ENCODE data around the gene ADAM11. TPM values are rescaled to one million over a fixed set of nuclear protein-coding genes. Genes with fewer than 3 reads are reported as not detected.

The ADAM11 gene
- polyA plus RNA-seq, 3 donors from 2014 or later: not detected

DNA sequence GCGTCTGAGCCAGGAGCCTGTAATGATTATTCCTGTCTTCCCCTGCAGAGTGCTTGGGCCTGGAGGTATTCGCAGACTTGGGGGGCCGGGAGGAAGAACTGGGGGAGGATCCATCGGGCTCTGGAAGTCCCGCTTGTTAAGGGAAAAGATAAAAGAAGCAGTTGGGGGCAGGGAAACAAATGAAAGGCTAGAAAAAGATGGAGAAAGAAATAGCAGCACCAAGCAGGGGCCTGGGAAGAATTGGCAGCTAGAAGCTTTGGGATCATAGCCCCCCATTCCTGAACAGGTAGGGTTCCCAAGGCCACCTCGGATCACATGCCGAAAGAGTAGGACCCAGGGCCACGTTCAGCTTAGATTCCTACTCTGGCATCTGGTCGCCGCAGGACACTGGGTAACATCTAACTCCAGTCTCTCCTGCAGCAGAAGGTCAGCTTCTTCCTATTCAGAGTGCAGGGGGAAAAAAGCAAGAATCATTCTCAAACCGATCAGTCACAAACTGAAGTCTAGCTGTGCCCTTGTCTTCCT lies 23.6 kb downstream of the ADAM11 start:
- H3K4me1 Mint-ChIP-seq: no peaks in the 10 kb centered on the region

DNA sequence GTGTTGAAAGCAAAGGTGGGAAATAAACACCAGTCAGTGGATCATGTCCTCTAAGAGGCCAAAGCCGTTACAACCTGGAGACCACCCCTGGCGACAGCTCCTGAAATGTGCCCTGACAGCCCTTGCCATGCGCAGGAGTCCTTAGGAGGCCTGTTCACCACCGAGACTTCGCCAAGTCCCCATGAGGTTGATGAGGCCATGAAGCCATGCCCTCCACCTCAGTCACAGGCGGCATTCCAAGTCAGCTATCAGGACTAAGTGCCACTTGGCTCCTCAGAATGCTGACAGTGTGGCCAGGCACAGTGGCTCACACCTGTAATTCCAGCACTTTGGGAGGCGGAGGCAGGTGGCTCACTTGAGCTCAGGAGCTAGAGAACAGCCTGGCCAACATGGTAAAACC lies 27.1 kb downstream of the ADAM11 start:
- Mint-ChIP-seq H3K4me1 (no peaks in the 10 kb centered on the region), H3K36me3 (no peaks in the 10 kb centered on the region), H3K9me3 (no peaks in the 10 kb centered on the region), H3K27me3 (ENCODE audit: low read depth in 3 of 3) (peaks cover 0 to 2% (median 0%) of the 10 kb centered on the region in 3 donors), H3K27ac (no peak overlapping the region), H3K4me3 (no peak overlapping the region)
- no peak for DNase-seq

More for the DNA sequence above, 23.6 kb downstream of the ADAM11 start:
- Mint-ChIP-seq H3K9me3 (no peaks in the 10 kb centered on the region), H3K36me3 (no peaks in the 10 kb centered on the region), H3K27me3 (ENCODE audit: low read depth in 3 of 3) (peaks cover 0 to 2% (median 2%) of the 10 kb centered on the region in 3 donors), H3K4me3 (no peak overlapping the region), H3K27ac (no peak overlapping the region)
- no peak for DNase-seq

DNA sequence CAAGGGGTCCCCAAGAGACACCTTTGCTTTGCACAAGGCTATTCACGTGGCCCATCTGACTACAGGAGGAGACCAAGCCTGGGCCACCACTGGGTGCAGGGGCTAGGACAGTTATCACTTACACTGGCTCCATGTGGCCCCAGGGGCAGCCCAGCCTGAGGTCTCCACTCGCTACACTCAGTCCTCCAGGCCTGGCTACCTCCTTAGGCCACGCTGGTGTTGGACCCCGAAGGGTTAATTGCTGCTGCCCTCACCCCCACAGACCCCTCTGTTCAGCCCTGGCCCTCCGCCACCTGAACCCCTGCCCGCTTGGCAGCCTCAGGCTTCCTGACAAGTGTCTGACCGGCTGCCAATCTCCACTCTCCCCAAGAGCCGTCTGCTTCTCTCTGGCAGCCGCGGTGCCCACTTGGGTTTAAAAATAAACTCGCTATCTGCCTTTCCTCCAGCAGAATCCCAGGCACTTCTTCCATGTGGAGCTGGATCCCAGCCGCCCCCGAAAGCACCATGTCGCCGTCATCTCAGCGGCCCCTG lies 27.8 kb downstream of the ADAM11 start:
- Mint-ChIP-seq H3K27ac (no peak overlapping the region), H3K36me3 (no peaks in the 10 kb centered on the region), H3K4me3 (no peak overlapping the region), H3K27me3 (ENCODE audit: low read depth in 3 of 3) (peaks cover 0 to 2% (median 0%) of the 10 kb centered on the region in 3 donors), H3K9me3 (no peaks in the 10 kb centered on the region), H3K4me1 (no peaks in the 10 kb centered on the region)
- no peak for DNase-seq

DNA sequence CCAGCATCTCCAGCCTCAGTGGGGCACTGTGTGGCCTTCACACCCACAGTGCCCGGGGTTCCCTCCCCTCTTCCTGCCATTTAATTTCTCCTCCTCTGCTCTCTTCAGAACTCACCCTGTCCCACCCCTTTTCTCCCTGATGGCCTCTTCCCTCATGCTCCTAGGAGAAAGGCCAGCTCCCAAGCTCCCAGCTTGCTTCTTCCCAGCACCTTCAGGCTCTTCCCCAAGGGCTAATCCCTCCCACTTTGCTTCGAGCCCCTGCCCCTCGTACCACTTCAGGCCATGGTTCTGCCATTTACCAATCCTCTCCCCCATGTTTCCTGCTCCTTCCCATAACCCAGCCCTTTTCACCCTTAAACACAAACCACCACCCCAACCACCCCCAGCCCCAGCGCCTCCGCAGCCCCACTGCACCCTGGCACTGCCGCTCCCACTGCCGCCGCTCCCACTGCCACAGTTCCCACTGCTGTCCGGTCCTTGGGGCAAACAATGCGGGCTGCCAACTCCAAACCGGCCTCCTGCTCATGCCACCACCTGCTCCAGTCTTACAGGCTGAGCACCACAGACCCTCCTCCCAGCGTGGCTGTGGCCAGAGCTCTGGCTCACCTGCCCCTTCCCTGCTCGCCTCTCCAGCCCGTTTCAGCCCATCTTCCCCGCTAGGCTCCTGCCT lies 28.6 kb downstream of the ADAM11 start:
- Mint-ChIP-seq H3K27ac (no peak overlapping the region), H3K9me3 (no peaks in the 10 kb centered on the region), H3K36me3 (no peaks in the 10 kb centered on the region), H3K4me1 (no peaks in the 10 kb centered on the region), H3K27me3 (ENCODE audit: low read depth in 3 of 3) (peaks cover 0 to 3% (median 2%) of the 10 kb centered on the region in 3 donors), H3K4me3 (no peak overlapping the region)
- DNase-seq: no peak

DNA sequence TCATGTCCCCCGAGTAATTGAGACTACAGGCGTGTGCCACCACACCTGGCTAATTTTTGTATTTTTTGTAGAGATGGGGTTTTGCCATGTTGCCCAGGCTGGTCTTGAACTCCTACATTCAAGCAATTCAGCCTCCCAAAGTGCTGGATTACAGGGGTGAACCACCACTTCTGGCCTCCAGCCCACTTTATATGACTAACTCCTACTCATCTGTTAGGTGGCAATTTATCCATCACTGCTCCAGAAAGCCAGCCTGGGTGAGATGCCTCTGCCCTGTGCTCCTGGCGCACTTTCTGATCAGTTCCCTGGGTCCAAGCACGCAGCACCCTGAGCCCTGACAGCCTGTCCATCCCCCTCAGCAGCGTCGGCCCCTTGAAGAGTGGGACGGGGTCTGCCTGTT lies 29.4 kb downstream of the ADAM11 start:
- peaks cover 0 to 5% (median 0%) of the 10 kb centered on the region in 3 donors for H3K27me3 Mint-ChIP-seq (ENCODE audit: low read depth in 3 of 3)
- no peaks in the 10 kb centered on the region for H3K9me3 Mint-ChIP-seq
- H3K36me3 Mint-ChIP-seq: no peaks in the 10 kb centered on the region

DNA sequence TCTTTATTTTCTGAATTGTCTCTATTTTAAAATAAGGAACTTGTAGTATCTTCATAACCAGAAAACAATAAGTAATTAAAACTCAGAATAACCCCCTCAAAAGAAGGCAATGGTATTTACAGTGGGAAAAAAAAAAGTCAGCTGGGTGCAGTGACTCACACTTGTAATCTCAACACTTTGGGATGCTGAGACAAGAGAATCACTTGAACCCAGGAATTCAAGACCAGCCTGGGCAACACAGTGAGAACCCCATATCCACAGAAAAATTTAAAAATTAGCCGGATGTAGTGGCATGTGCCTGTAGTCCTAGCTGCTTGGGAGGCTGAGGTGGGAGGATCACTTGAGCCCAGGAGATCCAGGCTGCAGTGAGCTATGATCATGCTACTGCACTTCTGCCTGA lies 33.5 kb downstream of the ADAM11 start:
- Mint-ChIP-seq H3K27ac (no peak overlapping the region), H3K27me3 (ENCODE audit: low read depth in 3 of 3) (peaks cover 0 to 10% (median 4%) of the 10 kb centered on the region in 3 donors), H3K9me3 (no peaks in the 10 kb centered on the region), H3K36me3 (no peaks in the 10 kb centered on the region), H3K4me1 (no peaks in the 10 kb centered on the region), H3K4me3 (no peak overlapping the region)
- DNase-seq: no peak

More for the DNA sequence above, 29.4 kb downstream of the ADAM11 start:
- no peak for DNase-seq
- H3K4me3 Mint-ChIP-seq: no peak overlapping the region
- no peak overlapping the region for H3K27ac Mint-ChIP-seq
- H3K4me1 Mint-ChIP-seq: no peaks in the 10 kb centered on the region

DNA sequence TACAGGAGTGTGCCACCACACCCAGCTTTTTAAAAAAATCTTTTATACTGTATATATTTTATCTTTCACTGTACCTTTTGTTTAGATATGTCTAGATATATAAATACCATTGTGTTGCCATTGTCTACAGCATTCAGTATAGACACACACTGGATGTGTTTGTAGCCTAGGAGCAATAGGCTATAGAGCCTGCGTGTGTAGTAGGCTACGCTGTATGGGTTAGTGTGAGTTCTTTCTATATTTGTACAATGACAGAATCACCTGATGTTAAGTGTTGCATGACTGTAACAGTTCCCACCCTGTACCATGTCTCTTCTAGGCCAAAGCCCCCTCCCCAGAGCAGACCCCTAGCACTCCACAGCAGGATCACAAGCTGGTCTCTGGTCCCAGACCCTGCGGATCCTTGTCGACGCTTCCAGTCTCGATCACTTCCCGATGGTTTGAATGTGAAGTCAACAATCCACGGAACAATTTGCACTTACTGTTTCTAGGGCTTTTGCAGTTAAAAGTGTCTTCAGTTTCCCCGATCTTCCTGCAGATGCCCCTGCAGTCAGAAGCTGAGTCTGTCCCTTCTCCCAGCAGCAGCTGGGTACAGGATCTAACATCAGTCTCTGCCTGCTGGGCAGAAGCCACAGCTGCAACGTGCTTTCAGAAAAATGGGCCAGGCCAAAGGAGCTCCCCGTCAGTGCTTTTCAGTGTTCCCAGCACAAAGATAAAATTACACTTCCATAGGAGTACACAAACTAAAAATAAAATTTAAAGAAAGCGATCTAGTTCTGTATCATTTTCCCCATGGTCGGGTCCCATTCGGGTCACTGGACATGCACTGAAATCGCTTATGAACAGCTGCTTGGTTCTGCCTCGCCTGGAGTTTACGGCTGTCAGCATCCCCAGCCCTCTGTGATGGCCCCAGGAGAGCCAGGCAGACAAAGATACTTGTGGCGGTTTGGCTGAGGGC lies 35.4 kb downstream of the ADAM11 start:
- peaks cover 0 to 12% (median 4%) of the 10 kb centered on the region in 3 donors for H3K27me3 Mint-ChIP-seq (ENCODE audit: low read depth in 3 of 3)
- no peaks in the 10 kb centered on the region for H3K9me3 Mint-ChIP-seq
- no peaks in the 10 kb centered on the region for H3K4me1 Mint-ChIP-seq
- H3K27ac Mint-ChIP-seq: no peak overlapping the region
- no peaks in the 10 kb centered on the region for H3K36me3 Mint-ChIP-seq
- no peak for DNase-seq
- H3K4me3 Mint-ChIP-seq: no peak overlapping the region

DNA sequence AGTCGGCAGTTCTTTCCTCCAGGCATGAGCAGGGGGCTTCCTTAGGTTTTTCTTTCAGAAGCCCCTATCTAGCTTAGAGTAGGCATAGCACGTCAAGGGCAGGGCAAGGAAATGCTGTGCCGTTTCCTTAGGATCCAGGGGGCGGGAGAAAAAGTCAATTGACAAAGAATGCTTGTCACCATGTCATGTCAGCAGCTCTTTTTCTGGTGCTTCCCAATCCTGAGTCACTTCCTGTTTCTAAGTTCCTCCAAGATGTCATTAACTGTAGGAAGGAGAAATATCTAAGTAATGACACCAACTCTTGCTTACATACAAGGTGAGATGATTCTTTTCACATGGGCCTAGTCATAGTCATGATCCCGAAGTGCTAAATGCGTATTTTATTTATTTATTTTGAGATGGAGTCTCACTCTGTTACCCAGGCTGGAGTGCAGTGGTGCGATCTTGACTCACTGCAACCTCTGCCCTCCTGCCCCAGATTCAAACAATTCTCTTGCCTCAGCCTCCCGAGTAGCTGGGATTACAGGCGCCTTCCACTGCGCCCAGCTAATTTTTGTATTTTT lies 36.1 kb downstream of the ADAM11 start:
- Mint-ChIP-seq H3K27me3 (ENCODE audit: low read depth in 3 of 3) (peaks cover 0 to 12% (median 4%) of the 10 kb centered on the region in 3 donors), H3K4me3 (no peak overlapping the region), H3K9me3 (no peaks in the 10 kb centered on the region), H3K36me3 (no peaks in the 10 kb centered on the region), H3K27ac (no peak overlapping the region), H3K4me1 (no peaks in the 10 kb centered on the region)
- DNase-seq: no peak

DNA sequence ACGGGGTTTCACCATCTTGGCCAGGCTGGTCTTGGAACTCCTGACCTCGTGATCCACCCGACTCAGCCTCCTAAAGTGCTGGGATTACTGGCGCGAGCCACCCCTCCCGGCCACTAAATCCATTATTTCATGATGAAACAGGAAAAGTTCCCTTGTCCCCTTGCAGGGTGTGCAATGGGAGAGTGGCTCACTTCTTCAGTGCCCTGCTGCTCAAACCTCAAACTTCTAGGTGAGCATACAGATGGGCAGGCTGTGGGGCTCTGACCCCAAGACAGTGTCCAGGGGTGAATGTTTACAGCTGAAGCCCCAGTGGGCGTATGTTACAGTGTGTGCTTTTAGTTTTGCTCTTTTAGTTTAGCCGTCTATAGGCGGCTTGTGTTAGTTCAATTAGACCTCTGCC lies 36.6 kb downstream of the ADAM11 start:
- no peak overlapping the region for H3K4me3 Mint-ChIP-seq
- no peaks in the 10 kb centered on the region for H3K4me1 Mint-ChIP-seq
- H3K9me3 Mint-ChIP-seq: no peaks in the 10 kb centered on the region
- DNase-seq: no peak
- H3K27me3 Mint-ChIP-seq (ENCODE audit: low read depth in 3 of 3): peaks cover 0 to 12% (median 4%) of the 10 kb centered on the region in 3 donors
- no peak overlapping the region for H3K27ac Mint-ChIP-seq
- no peaks in the 10 kb centered on the region for H3K36me3 Mint-ChIP-seq

DNA sequence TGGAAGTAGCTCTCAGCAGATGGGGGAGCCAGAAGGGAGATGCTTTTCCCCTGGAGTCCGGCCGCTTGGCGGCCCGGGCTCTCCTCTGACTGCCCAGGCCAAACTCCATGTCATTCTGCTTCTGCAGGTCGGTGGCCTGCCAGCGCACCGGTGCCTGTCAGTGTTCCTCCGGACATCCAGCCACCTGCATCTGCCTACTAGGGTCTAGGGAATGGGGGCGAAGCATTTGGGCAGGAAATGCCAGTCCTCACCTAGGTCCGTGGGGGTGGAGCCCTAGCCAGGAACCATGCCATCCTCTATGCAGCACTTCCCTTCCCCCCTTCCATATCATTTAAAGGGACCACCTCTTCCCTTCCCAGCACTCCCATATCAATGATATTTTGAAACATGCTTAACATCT lies 37.1 kb downstream of the ADAM11 start:
- Mint-ChIP-seq H3K27me3 (ENCODE audit: low read depth in 3 of 3) (peaks cover 4 to 12% (median 4%) of the 10 kb centered on the region in 3 donors), H3K27ac (no peak overlapping the region), H3K36me3 (no peaks in the 10 kb centered on the region), H3K4me3 (no peak overlapping the region), H3K4me1 (no peaks in the 10 kb centered on the region), H3K9me3 (no peaks in the 10 kb centered on the region)
- no peak for DNase-seq

DNA sequence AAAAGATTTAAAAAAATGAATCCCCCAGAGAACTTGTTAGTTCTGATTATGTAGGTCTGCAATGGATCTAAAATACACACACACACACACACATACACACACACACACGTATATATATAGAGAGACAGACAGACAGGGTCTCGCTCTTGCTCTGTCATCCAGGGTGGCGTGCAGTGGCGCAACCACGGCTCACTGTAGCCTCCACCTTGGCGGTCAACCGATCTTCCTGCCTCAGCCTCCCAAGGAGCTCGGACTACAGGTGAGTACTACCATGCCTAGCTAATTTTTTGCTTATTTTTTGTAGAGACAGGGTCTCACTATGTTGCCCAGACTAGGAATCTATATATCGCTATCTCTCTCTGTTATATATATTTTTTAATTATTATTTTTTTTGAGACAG lies 37.9 kb downstream of the ADAM11 start:
- no peak overlapping the region for H3K4me3 Mint-ChIP-seq
- DNase-seq: no peak
- no peak overlapping the region for H3K27ac Mint-ChIP-seq
- peaks cover 4 to 12% (median 6%) of the 10 kb centered on the region in 3 donors for H3K27me3 Mint-ChIP-seq (ENCODE audit: low read depth in 3 of 3)
- no peaks in the 10 kb centered on the region for H3K36me3 Mint-ChIP-seq
- H3K9me3 Mint-ChIP-seq: no peaks in the 10 kb centered on the region
- no peaks in the 10 kb centered on the region for H3K4me1 Mint-ChIP-seq

DNA sequence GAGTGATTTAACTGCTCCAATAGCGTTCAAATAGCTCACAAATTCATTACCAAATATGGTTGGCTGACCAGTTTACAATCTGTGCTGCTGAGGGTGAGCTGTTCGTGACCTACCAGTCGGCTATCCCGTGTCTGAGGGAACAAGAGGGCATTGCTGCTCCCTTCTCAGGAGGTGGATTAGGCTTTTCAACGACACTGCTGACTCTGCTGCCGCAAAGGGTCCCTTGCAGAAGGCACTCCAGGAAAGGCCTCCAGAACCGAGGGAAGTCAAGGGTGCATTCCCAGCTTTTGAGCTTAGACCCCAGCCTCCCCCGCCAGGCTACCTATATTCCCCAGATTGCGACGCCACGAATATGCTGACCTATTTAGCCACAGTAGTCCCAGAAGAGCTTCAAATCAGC lies 39.0 kb downstream of the ADAM11 start:
- Mint-ChIP-seq H3K4me3 (no peak overlapping the region), H3K9me3 (no peaks in the 10 kb centered on the region), H3K27me3 (ENCODE audit: low read depth in 3 of 3) (peaks cover 4 to 7% (median 6%) of the 10 kb centered on the region in 3 donors), H3K27ac (no peak overlapping the region), H3K36me3 (no peaks in the 10 kb centered on the region), H3K4me1 (no peaks in the 10 kb centered on the region)
- DNase-seq: no peak

DNA sequence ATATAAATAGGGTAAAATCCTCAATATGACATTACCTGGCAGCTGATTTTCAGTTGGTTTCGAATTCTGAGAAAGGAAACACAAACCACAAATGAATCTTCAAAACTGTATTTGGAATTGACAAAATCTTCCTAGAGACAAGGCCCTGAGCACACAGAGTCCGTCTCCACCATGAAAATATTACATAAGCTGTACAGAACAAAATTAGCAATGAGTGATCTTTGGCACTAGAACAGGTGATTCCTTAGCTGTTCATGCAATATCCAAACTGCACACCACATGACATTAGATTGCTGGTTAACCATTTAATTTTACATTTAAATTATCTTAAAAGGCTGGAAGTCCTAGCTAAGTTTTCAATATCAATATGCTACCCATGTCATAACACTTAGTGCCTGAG lies 39.6 kb downstream of the ADAM11 start:
- DNase-seq: no peak
- H3K27ac Mint-ChIP-seq: no peak overlapping the region
- H3K4me3 Mint-ChIP-seq: no peak overlapping the region
- no peaks in the 10 kb centered on the region for H3K36me3 Mint-ChIP-seq
- no peaks in the 10 kb centered on the region for H3K9me3 Mint-ChIP-seq
- H3K4me1 Mint-ChIP-seq: no peaks in the 10 kb centered on the region
- peaks cover 4 to 6% (median 6%) of the 10 kb centered on the region in 3 donors for H3K27me3 Mint-ChIP-seq (ENCODE audit: low read depth in 3 of 3)

DNA sequence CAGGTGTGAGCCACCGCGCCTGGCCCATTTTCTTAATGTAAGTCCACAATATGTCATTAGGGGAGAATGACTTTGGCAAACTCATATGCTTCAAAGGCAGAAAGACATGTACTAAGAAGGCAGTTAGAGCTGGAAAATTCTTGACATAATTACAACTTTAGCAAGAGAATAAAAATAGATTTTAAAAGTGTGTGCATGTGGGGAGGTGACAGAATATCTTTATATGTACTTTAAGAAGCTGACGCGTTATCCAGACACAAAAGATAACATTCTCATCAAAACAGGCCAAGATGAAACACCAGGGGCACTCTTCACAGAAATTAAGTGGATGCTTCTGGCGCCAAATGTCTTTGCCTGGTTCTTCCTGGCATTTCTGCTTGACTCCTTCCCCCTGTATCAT lies 43.1 kb downstream of the ADAM11 start:
- Mint-ChIP-seq H3K36me3 (no peaks in the 10 kb centered on the region), H3K9me3 (no peaks in the 10 kb centered on the region), H3K27me3 (ENCODE audit: low read depth in 3 of 3) (peaks cover under 1 to 6% (median 2%) of the 10 kb centered on the region in 3 donors), H3K27ac (no peak overlapping the region), H3K4me3 (no peak overlapping the region), H3K4me1 (no peaks in the 10 kb centered on the region)
- no peak for DNase-seq
